AG09309 (cell line): ENCODE data around the gene INPP5A.
A peak's percentile ranks its signal among the peaks of the same experiment; 100 is the strongest.

Experiments
- DNase-seq: peaks from one replicate; pipeline ENCODE4 v3.0.0-alpha.2; 2010; ENCODE audit warnings: low read depth
- H3K4me3 ChIP-seq: 2 replicates; pipeline ENCODE4 v1.5.1; 2011; ENCODE audit warnings: mild to moderate bottlenecking, low read depth, low read length, moderate library complexity; ENCODE audit not compliant: control insufficient read depth
- CTCF ChIP-seq: IDR thresholded peaks from 2 replicates; pipeline ENCODE4 v1.5.1; 2011; ENCODE audit warnings: mild to moderate bottlenecking, low read depth, low read length, inconsistent platforms; ENCODE audit not compliant: insufficient read depth, control insufficient read depth; ENCODE audit errors: missing control alignments

Gene INPP5A

GRCh38 chr10:132632851-132633684 lies 95.5 kb downstream of the INPP5A start:
- no peak for DNase-seq

GRCh38 chr10:132634241-132634946 lies 96.8 kb downstream of the INPP5A start:
- no peak for DNase-seq
- peak; percentile 4 for TF ChIP-seq CTCF
- H3K4me3 ChIP-seq = no peak overlapping the region

More at GRCh38 chr10:132632851-132633684, 95.5 kb downstream of the INPP5A start:
- TF ChIP-seq CTCF = no peak
- H3K4me3 ChIP-seq = no peak overlapping the region

GRCh38 chr10:132634947-132635271 lies 97.3 kb downstream of the INPP5A start:
- DNase-seq = no peak
- H3K4me3 ChIP-seq = no peak overlapping the region
- no peak for TF ChIP-seq CTCF

GRCh38 chr10:132636358-132636757 lies 98.8 kb downstream of the INPP5A start:
- no peak for TF ChIP-seq CTCF
- DNase-seq = no peak
- no peak overlapping the region for H3K4me3 ChIP-seq

- DNase-seq = peak; percentile 44
- H3K4me3 ChIP-seq = no peak overlapping the region
- peak; percentile 68 for TF ChIP-seq CTCF
Observed at GRCh38 chr10:132637477-132638129, 100.0 kb downstream of the INPP5A start.

GRCh38 chr10:132638130-132638515 lies 100.5 kb downstream of the INPP5A start:
- TF ChIP-seq CTCF = no peak
- no peak overlapping the region for H3K4me3 ChIP-seq
- DNase-seq = no peak
